ENCODE data around the gene HMCN2.

Gene HMCN2

DNA sequence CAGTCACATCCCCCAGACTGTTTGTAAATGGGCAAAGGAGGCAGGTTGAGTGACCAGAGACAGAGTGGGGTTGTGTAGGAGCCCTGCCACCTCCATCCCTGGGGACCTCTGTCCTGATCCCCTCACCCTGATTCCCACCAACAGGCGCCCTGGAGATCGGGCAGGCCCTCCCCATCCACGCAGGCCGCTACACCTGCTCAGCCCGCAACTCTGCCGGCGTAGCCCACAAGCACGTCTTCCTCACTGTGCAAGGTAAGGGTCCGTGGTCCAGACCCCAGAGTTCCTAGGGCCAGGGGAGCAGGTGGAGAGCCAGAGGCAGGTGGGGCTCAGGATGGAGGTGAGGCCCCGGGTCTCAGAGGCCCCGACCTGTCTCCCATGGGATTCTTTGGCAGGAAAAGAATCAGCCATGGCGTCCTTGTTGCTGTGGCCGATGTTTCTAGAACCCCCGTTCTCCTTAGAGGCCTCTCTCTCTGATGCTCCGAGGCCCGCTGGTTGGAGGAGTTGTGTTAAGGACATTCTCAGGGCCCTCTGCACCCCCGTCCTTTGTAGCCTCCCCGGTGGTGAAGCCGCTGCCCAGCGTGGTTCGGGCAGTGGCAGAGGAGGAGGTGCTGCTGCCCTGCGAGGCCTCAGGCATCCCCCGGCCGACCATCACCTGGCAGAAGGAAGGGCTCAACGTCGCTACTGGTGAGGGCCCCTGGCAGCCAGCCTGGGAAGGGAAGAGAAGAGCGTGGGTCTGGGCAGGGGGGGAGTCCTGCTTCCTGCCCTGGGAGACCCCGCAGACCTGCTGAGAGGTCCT, 137.3 kb downstream of the HMCN2 start:
- no peak for FAIRE-seq
- no peak for DNase-seq (ENCODE audit: insufficient read length, low spot score)

- no peak for FAIRE-seq
- no peak for DNase-seq (ENCODE audit: insufficient read length, low spot score)
Observed at GRCh38 chr9:130405657-130406257, 140.2 kb downstream of the HMCN2 start.

DNA sequence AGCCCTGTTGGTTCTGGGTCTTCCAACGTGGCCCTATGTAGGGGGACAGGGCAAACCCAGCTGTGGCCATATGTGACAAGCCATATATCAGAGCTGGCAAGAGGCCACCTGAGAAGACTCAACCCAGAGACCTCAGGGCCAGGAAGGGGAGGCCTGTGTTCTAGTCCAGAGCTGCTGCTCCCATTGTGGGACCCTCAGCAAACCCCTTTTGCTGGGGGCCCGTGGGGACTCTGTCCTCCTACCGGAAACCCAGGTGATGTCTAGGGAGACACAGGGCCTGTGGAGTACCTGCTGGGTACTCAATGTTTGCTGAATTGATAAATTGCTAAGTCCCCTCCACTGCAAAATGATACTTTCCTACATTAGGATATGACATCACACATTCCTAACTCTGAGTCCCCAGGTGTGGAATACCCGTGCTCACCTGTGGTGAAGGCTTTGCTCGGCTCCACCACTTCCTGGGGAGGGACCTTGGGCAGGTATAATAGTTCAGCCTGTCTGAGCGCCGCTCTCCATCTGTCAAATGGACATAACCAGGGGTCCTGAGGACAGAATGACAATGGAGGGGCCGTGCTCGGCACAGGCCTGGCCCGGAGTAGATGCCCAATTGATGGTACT, 140.8 kb downstream of the HMCN2 start:
- no peak for FAIRE-seq
- DNase-seq (ENCODE audit: insufficient read length, low spot score), result no peak

GRCh38 chr9:130407916-130408663, 142.5 kb downstream of the HMCN2 start:
- DNase-seq (ENCODE audit: insufficient read length, low spot score), result no peak
- no peak for FAIRE-seq

GRCh38 chr9:130408669-130409068, 143.1 kb downstream of the HMCN2 start:
- no peak for DNase-seq (ENCODE audit: insufficient read length, low spot score)
- no peak for FAIRE-seq

DNA sequence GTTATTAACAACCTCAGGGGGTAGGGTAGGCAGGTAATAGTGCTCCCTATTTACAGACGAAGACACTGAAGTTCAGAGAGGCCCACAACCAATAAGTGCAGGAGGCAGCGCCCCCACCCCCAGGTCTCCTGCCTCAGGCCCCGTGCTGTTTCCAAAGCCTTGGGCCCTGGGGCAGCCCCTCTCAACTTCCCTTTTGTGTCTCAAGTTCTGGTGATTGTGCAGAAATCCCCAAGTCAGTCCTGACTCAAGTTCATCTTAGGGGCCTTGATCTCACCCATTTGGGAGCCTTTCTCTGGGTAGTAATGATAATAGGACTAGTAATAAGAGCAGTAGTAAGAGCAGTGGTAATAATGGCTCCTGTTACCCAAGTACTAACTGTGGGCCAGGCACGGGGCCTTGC, 143.7 kb downstream of the HMCN2 start:
- DNase-seq (ENCODE audit: insufficient read length, low spot score), result no peak
- no peak for FAIRE-seq

- DNase-seq (ENCODE audit: insufficient read length, low spot score), result no peak
- no peak for FAIRE-seq
Observed at GRCh38 chr9:130410443-130410842, 144.9 kb downstream of the HMCN2 start.

DNA sequence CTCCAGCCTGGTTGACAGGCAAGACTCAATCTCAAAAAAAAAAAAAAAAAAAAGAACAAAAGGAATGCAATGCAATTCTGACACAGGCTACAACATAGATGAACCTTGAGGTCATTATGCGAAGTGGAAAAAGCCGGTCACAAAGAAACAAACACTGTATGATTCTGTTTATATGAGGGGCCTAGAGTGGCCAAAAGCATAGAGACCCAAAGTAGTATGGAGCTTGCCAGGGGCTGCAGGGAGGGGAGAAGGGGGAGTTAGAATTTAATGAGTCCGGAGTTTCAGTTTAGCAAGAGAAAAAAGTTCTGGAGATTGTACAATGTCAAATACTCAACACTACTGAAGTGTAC, 146.0 kb downstream of the HMCN2 start:
- FAIRE-seq (no peak), DNase-seq (ENCODE audit: insufficient read length, low spot score) (no peak)

DNA sequence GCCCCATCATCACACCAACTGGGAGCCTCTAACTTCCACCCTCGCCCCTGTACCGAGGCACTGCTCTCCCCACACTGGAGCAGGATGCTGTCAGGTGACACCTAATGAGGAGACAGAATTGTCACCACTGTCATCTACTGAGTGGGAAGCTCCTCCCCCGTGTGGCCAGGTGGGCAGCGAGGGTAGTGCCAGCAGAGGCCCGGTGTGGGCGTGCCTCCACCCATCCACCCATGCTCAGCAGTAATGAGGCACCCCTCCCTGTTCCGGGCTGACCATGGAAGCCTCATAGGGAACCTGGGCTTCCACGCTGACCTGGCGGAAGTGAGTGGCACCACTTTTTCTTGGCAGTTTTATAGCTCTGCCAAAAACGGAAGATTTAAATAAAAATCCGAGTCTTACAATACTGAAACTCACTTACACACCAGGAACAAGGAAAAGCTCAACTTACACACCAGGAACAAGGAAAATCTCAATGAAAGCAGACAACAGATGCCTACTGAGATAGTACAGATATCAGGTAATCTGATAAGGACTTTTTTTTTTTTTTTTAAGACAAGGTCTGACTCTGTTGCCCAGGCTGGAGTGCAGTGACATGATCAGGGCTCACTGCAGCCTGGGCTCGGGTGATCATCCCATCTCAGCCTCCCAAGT, 148.6 kb downstream of the HMCN2 start:
- FAIRE-seq (no peak), DNase-seq (ENCODE audit: insufficient read length, low spot score) (no peak)

DNA sequence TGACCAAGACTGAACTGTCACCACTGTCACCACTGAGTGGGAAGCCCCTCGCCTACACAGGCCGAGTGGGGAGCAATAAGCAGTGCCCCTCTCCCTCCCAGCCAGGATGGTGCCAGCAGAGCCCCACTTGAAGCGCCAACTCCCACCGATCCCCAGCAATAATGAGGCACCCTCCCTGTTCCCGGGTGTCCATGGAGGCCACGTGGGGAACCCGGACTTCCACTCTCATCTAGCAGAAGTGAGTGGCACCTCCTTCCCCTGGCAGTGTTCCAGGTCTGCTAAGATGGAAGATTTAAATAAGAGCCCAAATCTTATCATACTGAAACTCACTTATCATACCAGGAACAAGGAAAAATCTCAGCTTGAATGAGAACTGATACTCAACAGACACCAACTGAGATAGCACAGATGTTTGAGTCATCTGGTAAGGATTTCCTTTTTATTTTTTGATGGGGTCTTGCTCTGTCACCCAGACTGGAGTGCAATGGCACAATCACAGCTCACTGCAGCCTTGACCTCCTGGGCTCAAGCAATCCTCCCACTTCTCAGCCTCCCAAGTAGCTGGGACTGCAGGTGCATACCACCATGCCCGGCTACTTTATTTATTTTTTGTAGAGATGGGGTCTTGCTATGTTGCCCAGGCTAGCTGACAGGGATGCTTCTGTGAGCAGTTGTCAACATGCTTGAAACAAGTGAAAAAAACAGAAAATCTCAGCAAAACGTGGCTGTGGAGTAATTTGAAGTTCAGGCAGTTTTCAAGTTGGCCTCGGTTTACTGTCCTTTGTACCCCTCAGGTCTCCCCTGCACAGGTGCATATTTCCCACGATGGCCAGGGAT, 149.6 kb downstream of the HMCN2 start:
- no peak for DNase-seq (ENCODE audit: insufficient read length, low spot score)
- no peak for FAIRE-seq

- DNase-seq (ENCODE audit: insufficient read length, low spot score) (no peak), FAIRE-seq (no peak)
Observed at GRCh38 chr9:130417602-130418001, 152.0 kb downstream of the HMCN2 start.

DNA sequence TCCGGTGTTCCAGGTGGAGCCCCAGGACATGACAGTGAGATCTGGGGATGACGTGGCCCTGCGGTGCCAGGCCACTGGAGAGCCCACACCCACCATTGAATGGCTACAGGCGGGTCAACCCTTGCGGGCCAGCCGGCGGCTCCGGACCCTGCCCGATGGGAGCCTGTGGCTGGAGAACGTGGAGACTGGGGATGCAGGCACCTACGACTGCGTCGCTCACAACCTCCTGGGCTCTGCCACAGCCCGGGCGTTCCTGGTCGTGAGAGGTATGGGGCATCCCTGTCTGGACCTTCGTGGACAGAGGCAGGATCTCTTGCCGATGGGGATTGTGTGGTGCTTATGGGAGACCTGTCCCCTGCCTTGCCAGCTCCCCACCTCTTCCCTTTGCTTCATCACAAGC, 153.2 kb downstream of the HMCN2 start:
- no peak for FAIRE-seq
- DNase-seq (ENCODE audit: insufficient read length, low spot score), result no peak

DNA sequence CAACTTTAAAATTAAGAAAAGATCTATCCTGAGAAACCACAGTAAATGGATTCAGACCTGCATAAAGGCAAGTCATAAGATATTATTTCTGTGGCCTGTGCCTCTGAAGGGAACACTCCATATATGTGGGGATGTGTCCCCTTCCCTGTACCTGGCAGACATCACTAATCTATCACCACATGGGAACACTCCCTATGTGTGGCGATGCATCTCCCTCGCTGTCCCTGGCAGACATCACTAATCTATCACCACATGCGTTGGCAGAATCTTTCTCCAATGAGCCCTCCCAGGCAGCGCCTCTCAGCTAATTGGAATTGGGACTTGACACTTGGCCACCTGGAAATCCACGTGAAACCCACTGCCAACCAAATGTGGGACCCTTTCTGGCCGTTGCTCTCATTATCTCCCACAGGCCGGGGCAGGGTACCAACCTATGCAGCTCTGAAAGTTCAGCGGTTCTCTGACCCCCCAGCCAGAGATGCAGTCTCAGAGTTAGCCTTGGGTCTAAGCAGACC, 154.0 kb downstream of the HMCN2 start:
- FAIRE-seq (no peak), DNase-seq (ENCODE audit: insufficient read length, low spot score) (no peak)

DNA sequence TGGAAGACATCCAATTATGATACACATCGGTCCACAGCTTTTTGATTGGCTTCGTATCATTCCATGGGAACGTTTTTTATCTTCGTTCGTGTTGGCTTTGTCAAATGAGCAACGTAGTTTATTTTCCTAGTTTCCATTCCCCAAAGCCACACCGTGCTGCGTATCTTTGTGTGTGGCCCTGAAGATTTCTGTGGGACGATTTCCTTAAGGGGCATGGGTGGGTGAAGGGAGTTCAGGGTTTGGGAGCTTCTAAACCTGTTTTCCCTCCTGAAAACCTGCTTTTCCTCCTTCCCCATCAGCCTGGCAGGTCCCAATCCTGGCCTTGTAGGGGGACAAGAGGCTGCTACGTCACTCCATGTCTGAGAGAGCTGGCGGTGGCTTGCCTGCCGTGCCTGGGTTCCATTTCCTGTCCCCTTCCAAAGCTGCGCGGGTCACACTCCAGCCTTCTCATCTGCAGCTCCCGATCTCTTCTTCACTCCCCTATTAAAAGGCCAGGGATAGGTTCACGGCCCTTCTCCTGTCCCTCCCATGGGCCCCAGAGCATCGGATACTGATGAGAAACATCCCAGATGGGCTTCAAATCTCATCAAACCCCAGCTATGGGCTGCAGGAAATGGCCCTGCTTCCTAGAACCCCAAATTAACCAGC, 155.7 kb downstream of the HMCN2 start:
- DNase-seq (ENCODE audit: insufficient read length, low spot score) (no peak), FAIRE-seq (no peak)

GRCh38 chr9:130421802-130422276, 156.3 kb downstream of the HMCN2 start:
- FAIRE-seq (no peak), DNase-seq (ENCODE audit: insufficient read length, low spot score) (no peak)

DNA sequence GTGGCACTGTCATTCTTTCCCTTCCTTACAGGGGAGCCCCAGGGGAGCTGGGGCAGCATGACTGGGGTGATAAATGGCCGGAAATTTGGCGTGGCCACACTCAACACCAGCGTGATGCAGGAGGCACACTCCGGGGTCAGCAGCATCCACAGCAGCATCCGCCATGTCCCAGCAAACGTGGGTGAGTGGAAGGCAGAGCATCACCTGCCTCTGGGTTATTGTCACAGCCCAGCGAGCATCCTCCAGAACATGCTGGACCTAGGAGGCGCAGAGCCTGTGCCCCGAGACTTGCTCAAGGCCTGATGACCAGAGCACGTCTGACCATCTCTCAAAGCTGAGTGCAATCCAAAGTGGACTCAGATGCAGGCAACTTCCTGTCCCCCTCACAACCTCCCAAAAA, 157.0 kb downstream of the HMCN2 start:
- FAIRE-seq, result no peak
- no peak for DNase-seq (ENCODE audit: insufficient read length, low spot score)

DNA sequence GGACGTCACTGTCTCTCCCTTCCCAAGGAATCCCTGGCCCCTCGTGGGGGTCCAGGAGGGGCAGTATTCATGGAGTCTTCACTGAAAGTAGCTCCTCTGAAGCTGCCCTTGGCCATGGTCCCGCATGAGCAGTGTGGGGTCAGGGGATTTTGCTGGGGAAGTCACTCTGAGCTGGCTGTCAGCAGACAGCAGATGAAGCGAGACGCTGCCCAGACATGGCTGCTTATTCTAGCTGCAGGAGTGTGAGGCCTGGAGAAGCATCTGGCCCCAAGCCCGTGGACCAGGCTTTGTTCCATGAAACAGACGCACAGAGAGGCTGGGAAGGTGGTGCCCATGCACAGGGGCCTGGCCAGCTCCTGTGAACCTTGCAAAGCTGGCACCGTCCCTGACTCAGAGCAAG, 157.7 kb downstream of the HMCN2 start:
- DNase-seq (ENCODE audit: insufficient read length, low spot score) (no peak), FAIRE-seq (no peak)

GRCh38 chr9:130424595-130425454, 159.3 kb downstream of the HMCN2 start:
- no peak for FAIRE-seq

More at GRCh38 chr9:130424595-130425454, 159.3 kb downstream of the HMCN2 start:
- DNase-seq (ENCODE audit: insufficient read length, low spot score), result no peak

Measured in GM19239 (cell line).